Activated T-cell treated with anti-CD3 and anti-CD28 coated beads, Interleukin-2, amount 50 U/mL, for 1 hour (primary cell): ENCODE measurements around the gene LRRC28.
"Not testable (repeated sequence)": the region's sequence is repeated elsewhere in the genome, so short reads cannot be mapped to it uniquely, and the experiment has no call there.

ENCODE experiments used
- DNase-seq: peaks from one replicate; pipeline ENCODE4 v3.0.0-alpha.2; 2020

Gene LRRC28

GRCh38 chr15:99250857-99251841 is at the start of gene LRRC28:
Gene LRRC28, plus strand, starts transcription at chr15:99251481. Its CDS starts 4,477 bp downstream, at chr15:99255958.
- peak; percentile 92 for DNase-seq

- no peak for DNase-seq
These were observed 49.1 kb upstream of the LRRC28 start for GRCh38 chr15:99202176-99202552.

GRCh38 chr15:99207672-99208071 is 43.6 kb upstream of the LRRC28 start:
- DNase-seq: no peak

- DNase-seq: no peak
These were observed 42.0 kb upstream of the LRRC28 start for GRCh38 chr15:99209326-99209725.

- no peak for DNase-seq
These were observed 40.9 kb upstream of the LRRC28 start for GRCh38 chr15:99210334-99210733.

GRCh38 chr15:99211926-99212325 is 39.4 kb upstream of the LRRC28 start:
- DNase-seq: no peak

GRCh38 chr15:99212406-99212805 is 38.9 kb upstream of the LRRC28 start:
- no peak for DNase-seq

GRCh38 chr15:99213187-99213811 is 38.0 kb upstream of the LRRC28 start:
- DNase-seq: peak; percentile 58

- DNase-seq: no peak
These were observed 26.7 kb upstream of the LRRC28 start for GRCh38 chr15:99224372-99225214.

GRCh38 chr15:99226802-99227201 is 24.5 kb upstream of the LRRC28 start:
- DNase-seq: no peak

- DNase-seq: no peak
These were observed 23.0 kb upstream of the LRRC28 start for GRCh38 chr15:99228120-99228770.

- no peak for DNase-seq
These were observed 20.4 kb upstream of the LRRC28 start for GRCh38 chr15:99230867-99231266.

GRCh38 chr15:99232740-99233139 is 18.5 kb upstream of the LRRC28 start:
- no peak for DNase-seq

- not testable (repeated sequence) for DNase-seq
These were observed 17.1 kb upstream of the LRRC28 start for GRCh38 chr15:99234160-99234559.

GRCh38 chr15:99238849-99239248 is 12.4 kb upstream of the LRRC28 start:
- DNase-seq: no peak

GRCh38 chr15:99239545-99240198 is 11.6 kb upstream of the LRRC28 start:
- DNase-seq: no peak

GRCh38 chr15:99241752-99242151 is 9.5 kb upstream of the LRRC28 start:
- no peak for DNase-seq

GRCh38 chr15:99244306-99244705 is 7.0 kb upstream of the LRRC28 start:
- DNase-seq: no peak

- no peak for DNase-seq
These were observed 4.2 kb upstream of the LRRC28 start for GRCh38 chr15:99247062-99247461.

- DNase-seq: no peak
These were observed 3.1 kb upstream of the LRRC28 start for GRCh38 chr15:99248000-99248715.

GRCh38 chr15:99249270-99249841 is 1.9 kb upstream of the LRRC28 start, which contains the start of gene TTC23:
Gene TTC23, minus strand, starts transcription at chr15:99249581. Its CDS starts 20,869 bp downstream, at chr15:99228712.
- no peak for DNase-seq
